UCSD-AML1 (cell line): ENCODE data around the gene TXNDC17.
A peak's percentile ranks its signal among the peaks of the same experiment; 100 is the strongest.
"Not testable (repeated sequence)": the region's sequence is repeated elsewhere in the genome, so short reads cannot be mapped to it uniquely, and the experiment has no call there.

Experiments used
- DNase-seq: peaks from one replicate; lab custom pipeline; 2025; ENCODE audit not compliant: unreplicated experiment; lab: John Stamatoyannopoulos, UW

The TXNDC17 gene

DNA sequence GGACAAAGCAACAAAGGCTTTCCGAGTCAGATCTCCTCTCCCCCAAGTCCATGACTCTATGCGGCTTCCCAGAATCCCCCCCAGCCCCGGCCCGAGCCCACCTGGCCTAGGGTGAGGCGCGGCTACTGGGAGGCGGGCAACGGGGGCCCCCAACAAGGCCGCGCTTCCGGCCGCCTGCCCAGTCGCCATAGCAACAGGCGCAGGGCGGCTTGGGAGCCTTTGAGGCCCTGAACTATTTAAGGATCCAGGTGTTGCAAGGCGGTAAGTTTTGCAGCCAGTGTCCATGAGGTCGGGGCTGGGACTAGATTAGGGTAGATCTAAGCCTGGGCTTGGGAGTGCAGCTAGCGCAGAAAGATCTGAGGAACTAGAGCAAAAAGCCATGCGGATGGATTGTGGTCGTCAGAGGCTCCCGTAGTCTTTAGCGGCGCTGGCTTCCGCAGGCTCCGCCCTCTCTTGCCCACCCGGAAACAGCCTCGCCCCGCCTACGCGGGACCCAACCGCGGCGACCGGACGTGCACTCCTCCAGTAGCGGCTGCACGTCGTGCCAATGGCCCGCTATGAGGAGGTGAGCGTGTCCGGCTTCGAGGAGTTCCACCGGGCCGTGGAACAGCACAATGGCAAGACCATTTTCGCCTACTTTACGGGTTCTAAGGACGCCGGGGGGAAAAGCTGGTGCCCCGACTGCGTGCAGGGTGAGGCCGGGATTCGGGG lies at the start of gene TXNDC17, which contains the start of gene KIAA0753:
Gene TXNDC17, plus strand, starts transcription at position 525 of the 711 bp plus-strand sequence. Its CDS starts 23 bp downstream, at position 548.
Gene KIAA0753, minus strand, starts transcription at position 176 of the 711 bp plus-strand sequence. CDS start 5,608 bp downstream, outside the sequence.
- DNase-seq, result peak; percentile 92

DNA sequence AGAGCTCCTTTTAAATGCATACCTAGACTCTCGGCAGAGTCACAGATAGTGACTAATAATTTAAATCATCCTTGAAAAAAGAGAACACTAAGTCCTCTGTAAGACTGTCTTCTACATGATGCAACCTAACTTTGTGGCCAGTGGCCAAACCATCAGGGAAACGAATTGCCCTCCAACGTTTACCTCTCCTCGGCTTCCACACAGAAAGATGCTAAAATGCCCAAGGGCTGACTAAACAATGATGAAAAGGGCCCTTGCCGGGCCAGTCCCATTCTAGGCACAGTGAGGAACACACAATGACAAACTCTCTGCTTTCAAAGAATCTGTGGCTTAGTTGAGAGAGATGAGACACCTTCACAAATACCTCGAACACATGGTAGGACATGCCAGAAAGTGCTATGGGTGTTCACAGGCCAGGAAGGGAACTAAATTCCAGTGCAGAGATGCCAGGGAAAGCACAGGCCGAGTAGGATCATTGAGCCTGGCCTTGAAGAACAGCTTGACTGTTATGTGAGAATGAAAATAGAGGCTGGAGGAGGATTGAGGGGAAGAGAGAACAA lies 49.2 kb upstream of the TXNDC17 start:
- no peak for DNase-seq

DNA sequence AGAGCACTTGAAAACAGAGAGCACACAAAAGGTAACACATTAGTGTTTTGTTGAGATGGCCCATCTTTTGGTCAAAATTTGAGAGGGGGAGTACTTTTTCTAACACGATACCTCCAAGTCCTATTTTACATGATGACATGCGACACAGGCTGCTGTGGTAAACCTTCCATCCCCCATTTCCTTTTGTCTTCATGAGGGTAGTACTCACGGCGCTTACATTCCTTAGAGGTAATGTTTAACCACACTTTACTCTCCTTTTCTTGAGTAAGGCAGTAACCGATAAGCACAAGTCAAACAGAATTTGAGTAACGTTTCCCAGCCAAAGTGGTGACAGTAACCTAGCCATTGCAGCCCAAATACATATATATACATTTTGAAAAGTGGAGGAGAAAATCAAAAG lies 48.7 kb upstream of the TXNDC17 start:
- DNase-seq, result no peak

DNA sequence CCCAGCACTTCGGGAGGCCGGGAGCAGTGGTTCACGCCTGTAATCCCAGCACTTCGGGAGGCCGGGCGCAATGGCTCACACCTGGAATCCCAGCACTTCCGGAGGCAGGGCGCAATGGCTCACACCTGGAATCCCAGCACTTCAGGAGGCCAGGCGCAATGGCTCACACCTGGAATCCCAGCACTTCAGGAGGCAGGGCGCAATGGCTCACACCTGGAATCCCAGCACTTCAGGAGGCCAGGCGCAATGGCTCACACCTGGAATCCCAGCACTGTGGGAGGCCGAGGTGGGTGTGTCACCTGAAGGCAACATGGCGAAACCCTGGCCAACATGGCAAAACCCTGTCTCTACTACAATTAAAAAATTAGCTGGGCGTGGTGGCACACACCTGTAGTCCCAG lies 47.5 kb upstream of the TXNDC17 start:
- DNase-seq, result not testable (repeated sequence)

DNA sequence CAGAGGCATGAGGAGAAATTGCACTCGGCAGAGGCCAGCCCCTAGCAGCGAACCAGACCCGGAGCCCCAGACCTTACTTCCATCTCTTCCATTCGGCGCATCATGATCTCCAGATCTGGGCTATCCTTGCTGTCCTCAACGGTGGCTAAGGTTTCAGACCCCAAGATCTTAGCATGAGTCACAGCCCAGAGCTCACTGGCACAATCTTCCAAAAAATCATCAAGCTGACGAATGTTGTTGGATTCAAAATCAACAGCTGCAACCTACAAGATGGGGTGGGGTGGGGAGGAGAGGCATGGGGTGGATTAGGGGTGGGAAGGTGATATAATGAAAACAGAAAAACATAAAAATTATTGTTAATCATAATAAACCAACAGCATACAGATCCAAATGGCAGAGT lies 44.8 kb upstream of the TXNDC17 start:
- no peak for DNase-seq

DNA sequence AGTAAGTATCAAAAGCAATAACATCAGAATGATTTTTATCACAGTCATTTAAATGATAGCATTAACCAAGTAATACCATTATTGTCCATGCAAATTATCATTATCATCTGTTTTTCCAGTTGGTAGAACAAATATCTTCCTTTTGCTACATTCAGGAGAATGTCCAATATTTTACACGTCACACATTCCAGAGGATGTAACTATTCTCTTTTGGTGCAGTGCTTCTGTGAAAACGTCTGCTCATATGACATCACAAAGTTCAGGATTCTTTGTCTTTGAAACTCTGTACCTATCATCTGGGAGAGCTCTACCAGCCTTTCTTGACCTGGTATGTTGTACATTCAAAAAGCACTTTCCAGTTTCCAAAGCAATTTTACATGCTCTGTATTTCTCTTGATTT lies 44.3 kb upstream of the TXNDC17 start:
- no peak for DNase-seq

DNA sequence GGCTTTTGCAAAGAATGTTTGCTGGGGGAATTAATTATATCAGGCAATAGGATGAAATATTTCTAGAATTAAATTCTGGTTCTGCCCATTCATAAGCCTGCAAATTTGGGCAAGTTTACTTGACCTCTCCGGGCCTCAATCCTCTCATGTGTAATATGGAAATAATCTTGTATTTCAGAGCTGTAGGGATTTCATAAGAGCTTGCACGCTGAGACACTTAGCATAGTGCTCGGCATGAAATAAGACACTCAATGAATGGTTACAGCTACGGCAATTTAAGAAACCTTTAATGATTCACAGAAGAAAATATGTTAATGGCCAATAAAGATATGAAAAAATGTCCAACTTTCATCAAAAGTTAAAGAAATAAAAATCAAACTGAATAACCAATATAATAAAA lies 43.9 kb upstream of the TXNDC17 start:
- no peak for DNase-seq

DNA sequence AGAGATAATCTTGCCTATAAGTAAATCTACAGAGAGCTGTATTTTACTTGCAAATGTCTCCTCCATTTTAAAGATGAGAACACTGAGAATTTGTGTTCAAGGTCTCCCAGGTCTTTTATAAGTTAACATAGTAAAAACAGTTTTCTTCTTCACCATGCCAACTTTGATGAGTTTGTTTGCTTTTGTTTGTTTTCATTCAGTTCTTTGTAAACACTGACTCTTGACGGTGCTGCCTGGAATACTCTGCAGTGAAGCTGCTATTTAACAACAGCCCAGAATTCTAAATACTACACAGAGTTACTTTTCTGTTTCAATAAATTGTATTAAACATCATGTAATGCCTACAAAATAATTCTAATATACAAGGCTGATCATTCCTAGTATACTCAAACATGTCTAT lies 43.1 kb upstream of the TXNDC17 start:
- no peak for DNase-seq

DNA sequence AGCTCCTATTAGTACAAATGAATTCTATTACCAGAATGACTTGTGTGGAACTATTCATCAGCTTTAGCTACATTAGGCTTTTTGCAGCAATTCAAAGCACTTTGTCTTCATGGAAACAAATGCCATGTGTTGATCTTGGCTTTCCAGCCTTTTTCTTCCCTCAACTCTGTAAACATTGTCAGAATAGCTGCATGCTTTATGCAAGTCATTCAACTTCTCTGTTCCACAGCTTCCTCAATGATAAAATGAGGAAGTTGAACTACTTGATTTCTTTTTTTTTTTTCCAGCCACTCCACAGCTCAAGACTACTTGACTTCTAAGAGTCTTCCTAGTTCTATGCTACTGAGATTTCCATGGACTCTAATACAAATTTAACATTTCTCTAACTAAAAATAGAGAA lies 41.5 kb upstream of the TXNDC17 start:
- no peak for DNase-seq

DNA sequence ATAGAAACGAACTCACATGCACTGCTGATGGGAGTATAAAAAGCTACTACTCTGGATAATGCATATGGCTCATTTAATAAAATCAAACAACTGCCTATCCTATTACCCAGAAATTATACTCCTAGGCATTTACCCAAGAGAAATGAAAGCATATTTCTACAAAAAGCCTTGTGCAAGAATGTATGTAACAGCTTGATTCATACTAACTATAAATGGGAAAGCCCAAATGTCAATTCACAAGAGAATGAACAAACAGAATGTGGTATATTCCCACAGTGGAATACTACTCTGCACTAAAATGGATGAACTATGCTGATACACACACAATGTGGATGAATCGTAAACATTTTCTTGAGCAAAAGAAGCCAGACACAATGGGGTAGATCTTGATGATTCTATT lies 38.7 kb upstream of the TXNDC17 start:
- DNase-seq, result no peak

DNA sequence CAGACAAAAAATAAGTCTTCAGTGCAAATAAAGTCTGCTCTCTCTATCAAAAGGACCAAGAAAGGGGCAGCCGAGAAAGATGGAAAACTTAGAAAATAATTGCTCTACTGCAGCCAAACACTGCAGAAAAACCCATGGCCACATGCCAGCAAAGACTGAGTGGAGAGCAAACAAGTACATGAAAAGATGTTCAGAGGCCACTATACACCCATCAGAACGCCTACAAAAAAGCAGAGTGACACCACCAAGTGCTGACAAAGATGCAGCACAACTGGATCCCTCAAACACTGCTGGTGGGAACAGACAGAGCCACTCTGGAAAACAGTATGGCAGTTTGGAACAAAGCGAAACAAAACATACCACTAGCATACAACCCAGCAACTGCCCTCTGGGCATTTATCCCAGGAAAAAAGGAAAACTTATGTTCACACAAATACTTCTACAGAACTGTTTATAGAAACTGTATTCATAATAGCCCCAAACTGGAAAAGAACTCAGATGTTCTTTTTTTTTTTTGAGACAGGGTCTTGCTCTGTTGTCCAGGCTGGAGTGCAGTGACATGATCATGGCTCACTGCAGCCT lies 37.0 kb upstream of the TXNDC17 start:
- DNase-seq, result no peak

DNA sequence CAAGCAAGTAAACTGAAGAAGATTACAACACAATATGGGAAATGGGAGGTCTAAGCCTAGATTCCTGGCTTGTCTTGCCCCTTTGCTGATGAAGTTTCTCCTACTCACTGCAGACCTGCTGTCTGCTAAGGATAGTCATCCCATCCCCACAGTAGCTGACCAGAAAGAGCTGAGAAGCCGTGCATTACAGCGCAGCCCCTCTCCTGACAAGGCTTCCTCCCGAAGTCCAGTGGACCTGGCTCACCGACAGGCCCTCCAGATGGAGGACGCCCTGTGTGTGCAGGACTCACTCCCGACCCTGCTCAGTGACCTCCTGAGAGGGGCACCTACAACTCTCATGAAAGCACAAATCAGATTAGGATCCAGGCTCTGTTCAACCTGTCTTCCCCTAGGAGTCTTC lies 35.7 kb upstream of the TXNDC17 start:
- no peak for DNase-seq

DNA sequence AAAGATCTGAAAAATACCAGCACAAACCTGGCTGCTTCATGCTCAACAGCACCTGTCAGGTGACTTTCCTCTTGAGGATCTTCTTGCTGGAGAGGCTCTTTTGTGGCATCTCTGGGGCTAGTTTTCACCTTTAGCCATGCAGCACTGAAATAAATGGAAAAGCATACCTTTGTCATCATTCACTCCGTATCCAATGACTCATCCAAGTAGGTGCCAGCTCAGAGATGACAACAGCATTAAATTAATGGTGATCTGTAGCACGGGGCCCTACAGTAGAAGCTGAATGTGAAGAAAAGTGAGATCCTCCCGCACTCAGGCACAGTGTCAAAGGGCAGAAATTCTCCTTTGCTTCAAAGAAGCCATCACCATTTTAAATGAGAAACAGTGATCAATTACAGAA lies 32.5 kb upstream of the TXNDC17 start:
- DNase-seq, result no peak

DNA sequence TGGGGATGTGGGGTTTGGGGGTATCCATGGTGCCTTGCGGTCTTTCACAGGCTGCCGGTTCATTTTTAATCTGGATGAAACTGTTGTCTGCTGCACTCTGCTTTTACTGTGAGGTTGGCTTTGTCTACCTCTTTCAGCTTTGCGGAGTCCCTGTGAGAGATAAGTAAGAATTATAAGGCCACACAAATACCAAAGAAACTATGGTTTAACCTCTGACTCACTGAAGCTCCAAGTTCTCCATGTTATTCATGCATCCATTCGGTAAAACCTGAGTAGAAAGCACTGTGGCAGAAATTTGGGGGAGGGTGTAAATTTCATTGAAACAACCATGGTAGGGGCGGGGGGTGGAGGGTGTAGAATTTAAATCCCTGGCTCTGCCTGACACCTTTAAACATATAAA lies 30.8 kb upstream of the TXNDC17 start:
- no peak for DNase-seq

DNA sequence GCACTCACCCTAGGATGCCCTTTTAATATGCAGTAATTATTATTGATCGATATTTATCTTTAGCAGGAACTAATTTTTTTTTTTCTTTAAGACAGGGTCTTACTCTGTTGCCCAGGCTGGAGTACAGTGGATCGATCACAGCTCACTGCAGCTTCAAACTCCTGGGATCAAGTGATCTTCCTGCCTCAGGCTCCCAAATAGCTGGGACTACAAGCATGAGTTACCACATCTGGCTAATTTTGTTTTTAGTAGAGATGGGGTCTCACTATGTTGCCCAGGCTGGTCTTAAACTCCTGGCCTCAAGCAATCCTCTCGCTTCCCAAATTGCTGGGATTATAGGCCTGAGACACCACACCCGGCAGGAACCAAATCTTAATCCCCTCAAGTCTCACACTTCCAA lies 29.6 kb upstream of the TXNDC17 start:
- no peak for DNase-seq

DNA sequence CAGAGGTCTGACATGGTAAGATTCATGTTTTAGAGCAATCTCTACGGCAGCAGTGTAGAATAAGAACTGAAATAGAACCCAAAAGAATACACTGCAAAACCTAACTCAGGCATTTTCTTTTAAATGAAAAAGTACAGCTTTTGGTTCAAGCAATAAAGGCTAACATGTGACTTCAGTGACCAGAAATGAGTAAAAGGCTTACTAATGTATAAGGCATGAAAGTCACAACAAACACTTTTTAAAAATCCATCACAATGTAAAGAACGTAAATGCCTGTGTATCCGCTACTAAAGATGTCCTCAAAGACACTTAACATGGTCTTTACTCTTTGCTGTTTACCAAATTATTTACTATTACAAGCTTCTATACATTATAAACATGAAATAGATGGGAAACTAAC lies 16.9 kb upstream of the TXNDC17 start:
- DNase-seq, result no peak

DNA sequence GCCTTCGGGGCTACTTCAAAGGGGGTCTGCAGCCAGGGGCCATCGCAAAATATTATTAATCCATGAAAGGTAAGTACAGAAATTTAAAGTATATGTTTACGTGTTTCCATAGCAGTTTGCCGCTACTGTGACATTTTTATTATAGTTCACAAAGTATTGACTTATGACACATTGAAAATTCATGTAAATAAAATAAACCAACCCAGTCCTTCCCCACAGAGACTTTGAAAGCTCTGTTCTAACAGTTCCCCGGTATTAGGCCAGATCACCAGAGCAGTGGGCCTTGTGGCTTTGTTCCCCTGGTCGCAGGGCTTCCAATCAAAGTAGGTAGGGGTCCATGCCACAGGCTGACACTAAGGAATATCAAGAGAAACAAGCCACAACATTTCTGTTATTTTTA lies 14.2 kb upstream of the TXNDC17 start:
- DNase-seq, result no peak

DNA sequence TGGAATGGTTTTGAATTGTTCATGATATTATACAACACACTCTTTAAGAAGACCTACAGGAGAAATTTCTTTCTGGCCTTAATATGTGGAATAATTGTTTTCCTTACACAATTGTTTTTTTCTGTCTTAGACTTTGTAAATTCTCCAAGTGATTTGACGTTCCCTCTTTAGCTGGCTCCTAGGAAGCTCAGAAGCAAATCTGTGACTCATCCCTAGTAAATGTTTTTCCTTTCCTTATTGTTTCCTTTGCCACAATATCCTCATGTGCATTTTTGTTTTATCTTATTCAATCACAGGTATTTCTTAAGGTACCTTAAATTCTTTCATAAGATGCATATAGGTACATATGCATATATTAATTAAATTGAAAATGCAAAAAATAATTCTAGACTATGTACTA lies 13.8 kb upstream of the TXNDC17 start:
- no peak for DNase-seq

DNA sequence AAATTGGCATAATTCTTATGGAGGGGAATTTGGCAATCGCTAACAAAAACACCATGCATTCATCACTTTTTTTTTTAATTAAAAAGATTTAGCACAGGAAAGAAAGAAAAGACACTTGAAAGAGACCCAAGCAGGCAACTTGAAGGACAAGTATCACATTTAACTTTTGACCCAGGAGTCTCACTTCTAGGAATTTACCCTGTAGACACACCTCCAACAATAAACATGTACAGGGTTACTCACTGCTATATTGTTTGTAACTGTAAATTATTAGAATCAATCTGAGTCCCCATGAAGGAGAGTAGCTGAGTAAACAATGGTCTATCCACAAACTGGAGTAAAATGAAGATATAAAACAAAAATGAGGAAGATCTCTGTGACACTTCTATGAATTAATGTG lies 10.5 kb upstream of the TXNDC17 start:
- DNase-seq, result no peak

DNA sequence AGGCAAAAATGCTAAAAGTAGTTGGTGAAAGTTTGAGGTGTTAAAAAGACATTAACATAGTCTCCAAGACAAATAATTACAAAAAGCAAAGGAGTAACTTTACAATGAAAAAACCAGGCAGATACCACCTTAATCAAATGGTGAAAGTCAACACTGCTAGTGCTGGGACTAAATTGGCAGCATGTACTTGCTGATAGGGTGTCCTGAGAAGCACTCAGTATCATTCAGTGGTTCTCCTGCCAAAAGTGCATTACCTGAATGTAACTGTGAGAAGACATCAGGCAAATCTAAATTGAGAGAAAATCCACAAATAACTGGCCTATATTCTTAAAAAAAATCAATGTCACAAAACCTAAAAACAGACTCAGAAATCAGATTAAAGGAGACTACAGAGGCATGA lies 8.3 kb upstream of the TXNDC17 start:
- DNase-seq, result no peak

DNA sequence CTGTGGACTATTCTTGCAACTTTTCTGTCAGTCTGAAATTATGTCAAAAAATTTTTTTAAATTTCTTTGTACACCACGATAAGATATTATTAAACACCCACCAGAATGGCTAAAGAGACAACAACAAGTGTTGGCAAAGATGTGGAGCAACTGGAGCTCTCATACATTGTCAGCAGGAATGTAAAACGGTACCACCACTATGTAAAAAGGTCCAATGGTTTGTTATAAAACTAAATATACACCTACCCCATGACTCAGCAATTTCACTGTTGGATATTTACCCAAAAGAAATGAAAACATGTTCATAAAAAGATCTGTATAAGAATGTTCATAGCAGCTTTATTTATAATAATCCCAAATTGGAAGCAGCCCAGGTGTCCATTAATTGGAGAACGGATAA lies 7.6 kb upstream of the TXNDC17 start:
- no peak for DNase-seq

DNA sequence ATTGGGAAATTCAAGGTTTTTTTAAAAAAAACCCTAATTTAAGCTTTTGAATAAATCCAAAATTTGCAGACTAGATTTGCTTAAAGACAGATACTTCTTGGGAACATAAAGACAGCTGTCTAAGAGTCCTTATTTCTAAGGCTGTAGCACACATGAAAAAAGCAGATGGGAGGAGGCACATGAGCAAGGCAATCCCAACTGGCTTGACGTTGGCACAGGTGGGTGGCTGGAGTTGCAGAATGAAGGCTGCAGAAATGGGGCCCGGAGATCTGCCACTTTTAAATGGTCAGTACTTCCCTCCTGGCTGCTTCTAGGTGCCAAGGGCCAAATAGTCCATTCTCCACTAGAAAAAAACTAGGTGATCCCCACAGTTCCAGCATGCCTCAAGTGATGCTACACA lies 4.8 kb upstream of the TXNDC17 start:
- no peak for DNase-seq
